Hepatocyte (in vitro differentiated cells): Measurements from ENCODE around the gene SLC8A1.

Experiments used
- EZH2 ChIP-seq: fragments of 200-600 bp; sonication (generic); IDR thresholded peaks from 2 replicates; pipeline ENCODE4 v1.6.1; 2016; ENCODE audit warnings: antibody characterized with exemption, mild to moderate bottlenecking, borderline replicate concordance
- EZH2phosphoT487 ChIP-seq: fragments of 200-600 bp; sonication (generic); IDR thresholded peaks from one replicate; pipeline ENCODE4 v1.6.1; 2018; ENCODE audit warnings: antibody characterized with exemption, mild to moderate bottlenecking, low read depth, moderate library complexity; ENCODE audit not compliant: unreplicated experiment, severe bottlenecking
- TF ChIP-seq, protein P1 (sequence below): fragments of 200-600 bp; sonication (generic); IDR thresholded peaks from 2 replicates; pipeline ENCODE4 v1.5.1; 2016; ENCODE audit warnings: antibody characterized with exemption, mild to moderate bottlenecking; ENCODE audit not compliant: poor library complexity

DNA sequence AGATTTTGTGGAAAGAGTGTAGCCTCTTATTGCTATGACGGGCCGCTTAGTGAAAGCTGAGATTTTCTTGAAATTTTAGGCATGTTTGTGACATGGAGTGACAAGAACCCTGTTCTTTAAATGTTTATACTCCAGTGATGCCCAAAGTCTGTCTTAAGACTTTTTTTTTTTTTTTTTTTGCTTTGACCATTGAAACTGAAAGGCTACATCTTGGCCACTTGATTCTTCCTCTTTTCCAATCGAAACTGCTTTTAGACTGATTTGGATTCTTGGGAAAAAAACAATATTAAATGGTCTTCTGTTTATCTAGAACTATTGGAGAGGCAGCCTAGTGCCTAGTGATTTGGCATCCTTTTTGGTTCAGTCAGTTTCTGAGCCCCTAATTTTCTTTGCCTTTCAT is 2.4 kb upstream of the SLC8A1 start:
- TF ChIP-seq, protein P1, sequence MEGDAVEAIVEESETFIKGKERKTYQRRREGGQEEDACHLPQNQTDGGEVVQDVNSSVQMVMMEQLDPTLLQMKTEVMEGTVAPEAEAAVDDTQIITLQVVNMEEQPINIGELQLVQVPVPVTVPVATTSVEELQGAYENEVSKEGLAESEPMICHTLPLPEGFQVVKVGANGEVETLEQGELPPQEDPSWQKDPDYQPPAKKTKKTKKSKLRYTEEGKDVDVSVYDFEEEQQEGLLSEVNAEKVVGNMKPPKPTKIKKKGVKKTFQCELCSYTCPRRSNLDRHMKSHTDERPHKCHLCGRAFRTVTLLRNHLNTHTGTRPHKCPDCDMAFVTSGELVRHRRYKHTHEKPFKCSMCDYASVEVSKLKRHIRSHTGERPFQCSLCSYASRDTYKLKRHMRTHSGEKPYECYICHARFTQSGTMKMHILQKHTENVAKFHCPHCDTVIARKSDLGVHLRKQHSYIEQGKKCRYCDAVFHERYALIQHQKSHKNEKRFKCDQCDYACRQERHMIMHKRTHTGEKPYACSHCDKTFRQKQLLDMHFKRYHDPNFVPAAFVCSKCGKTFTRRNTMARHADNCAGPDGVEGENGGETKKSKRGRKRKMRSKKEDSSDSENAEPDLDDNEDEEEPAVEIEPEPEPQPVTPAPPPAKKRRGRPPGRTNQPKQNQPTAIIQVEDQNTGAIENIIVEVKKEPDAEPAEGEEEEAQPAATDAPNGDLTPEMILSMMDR = no peak
- TF ChIP-seq EZH2 (no peak), EZH2phosphoT487 (no peak)
